Smooth muscle cell (in vitro differentiated cells): ENCODE data around the gene NUP214. TPM values are rescaled to one million over a fixed set of nuclear protein-coding genes. Genes with fewer than 3 reads are reported as not detected.

Experiments used
- DNase-seq: peaks from one replicate; lab custom pipeline; 2025; ENCODE audit not compliant: unreplicated experiment; lab: John Stamatoyannopoulos, UW
- H2AFZ ChIP-seq: fragments of 200-600 bp; sonication (generic); 2 replicates; pipeline ENCODE4 v1.6.0; 2016; ENCODE audit warnings: antibody characterized with exemption, low read depth, mild to moderate bottlenecking
- H3F3A ChIP-seq: fragments of 200-600 bp; sonication (generic); 2 replicates; pipeline ENCODE4 v1.6.0; 2017; ENCODE audit warnings: antibody characterized with exemption, low read depth
- H3K27ac ChIP-seq: fragments of 200-600 bp; sonication (generic); 2 replicates; pipeline ENCODE4 v1.5.1; 2016; ENCODE audit warnings: low read depth, mild to moderate bottlenecking
- H3K27me3 ChIP-seq: fragments of 200-600 bp; sonication (generic); 2 replicates; pipeline ENCODE4 v1.6.1; 2016; ENCODE audit warnings: low read depth, mild to moderate bottlenecking
- H3K36me3 ChIP-seq: fragments of 200-600 bp; sonication (generic); 2 replicates; pipeline ENCODE4 v1.5.1; 2016; ENCODE audit warnings: low read depth
- H3K4me1 ChIP-seq: fragments of 200-600 bp; sonication (generic); 2 replicates; pipeline ENCODE4 v1.5.1; 2016; ENCODE audit warnings: low read depth
- H3K4me2 ChIP-seq: fragments of 200-600 bp; sonication (generic); 2 replicates; pipeline ENCODE4 v1.6.0; 2016; ENCODE audit warnings: mild to moderate bottlenecking
- H3K4me3 ChIP-seq: fragments of 200-600 bp; sonication (generic); 2 replicates; pipeline ENCODE4 v1.5.1; 2016; ENCODE audit warnings: mild to moderate bottlenecking
- H3K79me2 ChIP-seq: fragments of 200-600 bp; sonication (generic); 2 replicates; pipeline ENCODE4 v1.6.0; 2016; ENCODE audit warnings: low read depth, mild to moderate bottlenecking
- H3K9ac ChIP-seq: fragments of 200-600 bp; sonication (generic); 2 replicates; pipeline ENCODE4 v1.6.0; 2016; ENCODE audit warnings: low read depth
- H3K9me3 ChIP-seq: fragments of 200-600 bp; sonication (generic); replicated peaks from 2 replicates; pipeline ENCODE4 v1.5.1; 2016; ENCODE audit warnings: low read depth
- H4K20me1 ChIP-seq: fragments of 200-600 bp; sonication (generic); 2 replicates; pipeline ENCODE4 v1.6.0; 2016; ENCODE audit warnings: low read depth
- WGBS: methylation state at CpG from one replicate; pipeline ENCODE4 v1.1.7; 2016; ENCODE audit warnings: low lambda C conversion rate; 5-methylcytosine and 5-hydroxymethylcytosine counted together
- polyA plus RNA-seq: library from polyadenylated mRNA; unstranded; fragments of >200 nt; fragmentation: Nextera tagmentation; extraction: Ambion mirVana; gene quantifications from 2 replicates; pipeline ENCODE4 v1.2.1, GENCODE V29; 2016
- total RNA-seq: library from RNA; depleted of rRNA; stranded (reverse); fragments of >200 nt; gene quantifications from 2 replicates; pipeline ENCODE4 v1.2.3, GENCODE V29; 2014
- TF ChIP-seq, protein P1 (sequence below): fragments of 200-600 bp; sonication (generic); IDR thresholded peaks from 2 replicates; pipeline ENCODE4 v1.5.1; 2017; ENCODE audit warnings: borderline replicate concordance, mild to moderate bottlenecking, antibody characterized with exemption; ENCODE audit not compliant: insufficient read depth, poor library complexity, severe bottlenecking

Gene NUP214
- total and polyA plus RNA-seq, 2 experiments from 2014 or later, result 13.9 to 44.7 TPM

DNA sequence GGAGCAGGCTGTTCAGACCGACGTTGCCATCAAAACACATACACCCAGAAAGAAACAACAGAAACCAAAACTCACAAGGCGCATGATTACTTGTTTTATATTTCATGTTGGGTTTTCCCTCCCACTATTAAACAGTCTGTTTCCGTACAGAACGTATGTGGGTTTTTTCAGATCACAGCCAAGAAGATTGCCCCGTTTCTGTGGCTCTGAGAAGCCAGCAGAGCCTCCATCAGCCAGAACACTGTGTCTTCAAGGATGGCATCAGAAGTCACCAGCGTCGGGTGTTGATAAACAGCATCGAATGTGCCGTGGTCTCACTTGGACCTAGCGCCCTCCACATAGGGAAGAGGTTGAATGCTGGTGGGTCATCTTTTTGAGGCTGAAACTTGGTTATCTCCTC is 108.2 kb downstream of the NUP214 start:
- TF ChIP-seq, protein P1, sequence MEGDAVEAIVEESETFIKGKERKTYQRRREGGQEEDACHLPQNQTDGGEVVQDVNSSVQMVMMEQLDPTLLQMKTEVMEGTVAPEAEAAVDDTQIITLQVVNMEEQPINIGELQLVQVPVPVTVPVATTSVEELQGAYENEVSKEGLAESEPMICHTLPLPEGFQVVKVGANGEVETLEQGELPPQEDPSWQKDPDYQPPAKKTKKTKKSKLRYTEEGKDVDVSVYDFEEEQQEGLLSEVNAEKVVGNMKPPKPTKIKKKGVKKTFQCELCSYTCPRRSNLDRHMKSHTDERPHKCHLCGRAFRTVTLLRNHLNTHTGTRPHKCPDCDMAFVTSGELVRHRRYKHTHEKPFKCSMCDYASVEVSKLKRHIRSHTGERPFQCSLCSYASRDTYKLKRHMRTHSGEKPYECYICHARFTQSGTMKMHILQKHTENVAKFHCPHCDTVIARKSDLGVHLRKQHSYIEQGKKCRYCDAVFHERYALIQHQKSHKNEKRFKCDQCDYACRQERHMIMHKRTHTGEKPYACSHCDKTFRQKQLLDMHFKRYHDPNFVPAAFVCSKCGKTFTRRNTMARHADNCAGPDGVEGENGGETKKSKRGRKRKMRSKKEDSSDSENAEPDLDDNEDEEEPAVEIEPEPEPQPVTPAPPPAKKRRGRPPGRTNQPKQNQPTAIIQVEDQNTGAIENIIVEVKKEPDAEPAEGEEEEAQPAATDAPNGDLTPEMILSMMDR, result no peak
- no peak overlapping the region for H3K9ac ChIP-seq
- WGBS, result 98% methylated on average over 11 of the region's 11 CpGs
- no peak overlapping the region for H3K27ac ChIP-seq
- no peaks in the 10 kb centered on the region for H3K79me2 ChIP-seq
- H3K4me1 ChIP-seq, result peaks cover 18% of the 10 kb centered on the region
- H3K9me3 ChIP-seq, result no peaks in the 10 kb centered on the region
- peaks cover 1% of the 10 kb centered on the region for H3K36me3 ChIP-seq
- no peaks in the 10 kb centered on the region for H4K20me1 ChIP-seq
- H3K4me3 ChIP-seq, result no peak overlapping the region
- no peak overlapping the region for H3K4me2 ChIP-seq
- H2AFZ ChIP-seq, result no peak overlapping the region
- DNase-seq, result no peak
- H3F3A ChIP-seq, result peaks cover 7% of the 10 kb centered on the region
- H3K27me3 ChIP-seq, result no peaks in the 10 kb centered on the region

- 78% methylated on average over 9 of the region's 9 CpGs for WGBS
- H2AFZ ChIP-seq, result no peak overlapping the region
- no peak overlapping the region for H3K27ac ChIP-seq
- no peaks in the 10 kb centered on the region for H3K9me3 ChIP-seq
- H3K79me2 ChIP-seq, result no peaks in the 10 kb centered on the region
- TF ChIP-seq, protein P1, result no peak
- DNase-seq, result no peak
- peaks cover 7% of the 10 kb centered on the region for H3F3A ChIP-seq
- H3K4me1 ChIP-seq, result peaks cover 17% of the 10 kb centered on the region
- H3K4me3 ChIP-seq, result no peak overlapping the region
- no peaks in the 10 kb centered on the region for H3K36me3 ChIP-seq
- H4K20me1 ChIP-seq, result no peaks in the 10 kb centered on the region
- H3K9ac ChIP-seq, result no peak overlapping the region
- H3K27me3 ChIP-seq, result no peaks in the 10 kb centered on the region
- no peak overlapping the region for H3K4me2 ChIP-seq
Observed at GRCh38 chr9:131233995-131234394, 108.6 kb downstream of the NUP214 start.

DNA sequence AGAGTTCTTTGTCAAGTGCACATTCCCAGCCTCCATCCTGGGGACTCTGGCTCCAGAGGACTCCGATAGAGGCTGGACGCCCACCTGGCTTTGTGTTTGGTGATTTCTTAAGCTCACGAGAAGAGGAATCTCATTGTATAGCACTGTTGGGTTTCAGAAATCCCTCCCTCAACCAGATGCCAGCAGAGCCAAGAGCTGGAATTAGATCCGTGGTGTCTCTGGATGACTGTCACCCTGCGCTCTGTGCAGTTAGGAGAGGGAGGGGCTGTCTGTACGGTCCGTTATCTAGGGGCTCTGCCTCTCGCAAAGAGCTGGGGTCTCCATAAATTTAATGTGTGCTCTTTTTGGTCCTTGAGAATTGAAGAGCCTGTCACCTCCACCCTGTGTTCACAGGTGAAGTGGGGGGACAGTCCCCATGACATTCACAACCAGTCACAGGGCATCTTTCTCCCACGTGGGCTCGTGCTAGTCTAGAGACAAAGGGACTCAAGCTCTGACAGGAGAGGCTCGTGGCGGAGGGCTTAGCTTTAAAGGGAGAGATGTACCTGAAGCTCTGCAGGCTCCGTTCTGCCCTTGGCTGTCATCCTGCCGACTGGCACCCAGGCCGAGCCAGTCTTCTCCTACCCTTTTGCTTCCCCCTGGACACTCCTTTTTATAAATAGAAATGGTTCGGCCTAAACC is 109.6 kb downstream of the NUP214 start:
- Histone ChIP-seq H3K27ac (no peak overlapping the region), H2AFZ (no peak overlapping the region), H3K4me3 (no peak overlapping the region), H3K4me2 (no peak overlapping the region), H3K4me1 (peaks cover 14% of the 10 kb centered on the region), H3K9ac (no peak overlapping the region), H3K36me3 (no peaks in the 10 kb centered on the region), H4K20me1 (no peaks in the 10 kb centered on the region), H3K79me2 (no peaks in the 10 kb centered on the region), H3F3A (peaks cover 7% of the 10 kb centered on the region), H3K27me3 (no peaks in the 10 kb centered on the region), H3K9me3 (no peaks in the 10 kb centered on the region)
- TF ChIP-seq, protein P1, result no peak
- DNase-seq, result no peak
- 78% methylated on average over 16 of the region's 16 CpGs for WGBS

DNA sequence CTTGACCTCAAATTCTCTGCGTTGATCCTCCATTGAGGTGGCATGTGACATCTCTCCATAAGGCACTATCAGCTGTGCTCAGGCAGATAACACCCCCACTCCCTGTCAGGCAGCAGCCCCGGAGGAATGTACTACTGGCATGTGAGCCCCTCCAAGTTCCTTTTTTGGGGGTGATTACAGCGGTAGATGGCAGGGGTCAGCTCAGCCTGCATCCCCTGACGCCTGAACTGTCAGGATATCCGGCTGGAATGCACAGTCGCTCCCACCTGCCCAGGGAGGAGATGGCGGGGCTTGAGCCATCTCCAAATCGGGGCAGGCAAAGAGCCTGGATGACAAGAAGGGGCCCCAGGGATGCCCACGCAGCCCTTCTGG is 110.1 kb downstream of the NUP214 start:
- TF ChIP-seq, protein P1, result no peak
- Histone ChIP-seq H3K4me1 (peaks cover 14% of the 10 kb centered on the region), H3F3A (peaks cover 7% of the 10 kb centered on the region), H3K79me2 (no peaks in the 10 kb centered on the region), H2AFZ (no peak overlapping the region), H3K27ac (no peak overlapping the region), H3K9ac (no peak overlapping the region), H3K27me3 (no peaks in the 10 kb centered on the region), H4K20me1 (no peaks in the 10 kb centered on the region), H3K4me3 (no peak overlapping the region), H3K36me3 (no peaks in the 10 kb centered on the region), H3K9me3 (no peaks in the 10 kb centered on the region), H3K4me2 (no peak overlapping the region)
- no peak for DNase-seq
- WGBS, result 92% methylated on average over 9 of the region's 9 CpGs
